Measurements from ENCODE around the gene KCNE1. TPM values are rescaled to one million over a fixed set of nuclear protein-coding genes. Genes with fewer than 3 reads are reported as not detected.

The KCNE1 gene
- polyA plus RNA-seq, 2 of the 4 experiments (the other 2 are of a cell fraction) = 0.17 TPM; not detected in 1

- no peak for TF ChIP-seq GATA3 (IDR thresholded peaks at IDR 0.05; ENCODE audit: borderline replicate concordance)
- TF ChIP-seq JUNB (IDR thresholded peaks at IDR 0.05) = no peak
- TF ChIP-seq RAD21 (conservative IDR thresholded peaks at IDR 0.05 in 1 of 2, IDR thresholded peaks at IDR 0.05 in 1 of 2) = no peak
- TF ChIP-seq HOXA7 (CRISPR knock-in tag; IDR thresholded peaks at IDR 0.05) = no peak
- no peak for TF ChIP-seq FOSL2 (IDR thresholded peaks at IDR 0.05)
- TF ChIP-seq FOSL2 (CRISPR knock-in tag; IDR thresholded peaks at IDR 0.05) = no peak
- TF ChIP-seq MYC (IDR thresholded peaks at IDR 0.05; ENCODE audit: borderline replicate concordance, low read length) = no peak
- no peak for TF ChIP-seq ELK1 (IDR thresholded peaks at IDR 0.05; ENCODE audit: low read depth, low read length)
- TF ChIP-seq USF2 (IDR thresholded peaks at IDR 0.05) = no peak
- no peak for TF ChIP-seq FOXS1 (CRISPR knock-in tag; IDR thresholded peaks at IDR 0.05)
- no peak for DNase-seq (ENCODE audit: low read depth in 1 of 2, low spot score in 1 of 2)
- POLR2A ChIA-PET = no interaction called here
- CTCF ChIA-PET = interaction anchor here (1.0 kb wide), 1 partner anchor 101 kb away, joined by 7 read pairs; no protein-coding TSS in a partner anchor
- WGBS (ENCODE audit: missing lambda C conversion rate) = 0% methylated on average over 1 of the region's 1 CpG
- Histone ChIP-seq H3K4me2 (no peak overlapping the region), H3K27ac (no peak overlapping the region), H3K9me3 (no peaks in the 10 kb centered on the region), H3K4me3 (no peak overlapping the region), H3K4me1 (no peaks in the 10 kb centered on the region)
- FAIRE-seq = no peak
- no peak for ATAC-seq
These were observed 10.3 kb downstream of the KCNE1 start for GRCh38 chr21:34501716-34502115.

- Histone ChIP-seq H3K27ac (no peak overlapping the region), H3K4me3 (no peak overlapping the region), H3K4me1 (no peaks in the 10 kb centered on the region), H3K9me3 (no peaks in the 10 kb centered on the region), H3K4me2 (no peak overlapping the region)
- ATAC-seq = no peak
- POLR2A ChIA-PET = no interaction called here
- FAIRE-seq = no peak
- WGBS (ENCODE audit: missing lambda C conversion rate) = 6% methylated on average over 1 of the region's 1 CpG
- no peak for DNase-seq (ENCODE audit: low read depth in 1 of 2, low spot score in 1 of 2)
- TF ChIP-seq MYC (IDR thresholded peaks at IDR 0.05; ENCODE audit: borderline replicate concordance, low read length) = no peak
- TF ChIP-seq KDM5A (IDR thresholded peaks at IDR 0.05) = no peak
- no peak for TF ChIP-seq FOSB (CRISPR knock-in tag; IDR thresholded peaks at IDR 0.05)
- TF ChIP-seq MAZ (IDR thresholded peaks at IDR 0.05; ENCODE audit: borderline replicate concordance, low read depth, low read length) = no peak
- TF ChIP-seq PHF8 (IDR thresholded peaks at IDR 0.05; ENCODE audit: borderline replicate concordance, low read depth) = no peak
- TF ChIP-seq EP300 (IDR thresholded peaks at IDR 0.05) = no peak
- no peak for TF ChIP-seq RCOR1 (IDR thresholded peaks at IDR 0.05; ENCODE audit: low read depth, low read length)
- CTCF ChIA-PET = interaction anchor here (3.4 kb wide), 1 partner anchor 103 kb away, joined by 11 read pairs; no protein-coding TSS in a partner anchor
These were observed 11.8 kb downstream of the KCNE1 start for GRCh38 chr21:34500191-34500590.

- no peak overlapping the region for H3K4me3 ChIP-seq
- ATAC-seq = no peak
- DNase-seq (ENCODE audit: low read depth in 1 of 2, low spot score in 1 of 2) = no peak
- no peak overlapping the region for H3K4me2 ChIP-seq
- no peak for FAIRE-seq
- TF ChIP-seq EP300 (IDR thresholded peaks at IDR 0.05) (no peak), HMGXB4 (CRISPR knock-in tag; IDR thresholded peaks at IDR 0.05; ENCODE audit: borderline replicate concordance) (no peak), BCL3 (IDR thresholded peaks at IDR 0.05) (no peak), POLR2A (IDR thresholded peaks at IDR 0.05; ENCODE audit: low read length) (no peak), TFCP2L1 (CRISPR knock-in tag; IDR thresholded peaks at IDR 0.05) (no peak), RNF2 (IDR thresholded peaks at IDR 0.05; ENCODE audit: borderline replicate concordance, low read depth) (no peak), NR3C1 (IDR thresholded peaks at IDR 0.05) (no peak), CEBPB (IDR thresholded peaks at IDR 0.05) (no peak), EHMT2 (IDR thresholded peaks at IDR 0.05; ENCODE audit: low read depth) (no peak), RCOR1 (IDR thresholded peaks at IDR 0.05; ENCODE audit: low read depth, low read length) (no peak), RARB (CRISPR knock-in tag; IDR thresholded peaks at IDR 0.05) (no peak), BHLHE40 (IDR thresholded peaks at IDR 0.05; ENCODE audit: low read depth, low read length) (no peak)
- WGBS (ENCODE audit: missing lambda C conversion rate) = 24% methylated on average over 3 of the region's 4 CpGs
- no peak overlapping the region for H3K27ac ChIP-seq
- no peaks in the 10 kb centered on the region for H3K4me1 ChIP-seq
- ChIA-PET CTCF (interaction anchor here (1.3 to 3.4 kb wide), 2 partner anchors 11 to 104 kb away, joined by 5 to 11 read pairs; no protein-coding TSS in a partner anchor), POLR2A (no interaction called here)
- H3K9me3 ChIP-seq = no peaks in the 10 kb centered on the region
These were observed 12.9 kb downstream of the KCNE1 start for GRCh38 chr21:34499116-34499515.

Data from A549 (cell line).